Lower leg skin (tissue), 4 donors: ENCODE results near the gene NPR2. TPM values are rescaled to one million over a fixed set of nuclear protein-coding genes. Genes with fewer than 3 reads are reported as not detected.

Source experiments
- DNase-seq, 2 donors: peaks; one replicate each; pipeline ENCODE4 v3.0.0-alpha.2; 2019; ENCODE audit warnings: low spot score in 2 of 2
- H3K4me3 ChIP-seq: fragments of 200-600 bp; sonication (generic); 2 replicates; pipeline ENCODE4 v1.5.1; 2017; ENCODE audit warnings: mild to moderate bottlenecking, low read depth; ENCODE audit not compliant: poor library complexity, severe bottlenecking
- POLR2A ChIP-seq, 2 donors: fragments of 450-650 bp; IDR thresholded peaks; one replicate each; pipeline ENCODE4 v1.6.1; 2016 to 2017; ENCODE audit warnings: antibody characterized with exemption in 2 of 2, mild to moderate bottlenecking in 1 of 2, moderate library complexity in 1 of 2
- WGBS, 2 donors: methylation state at CpG; one replicate each; pipeline ENCODE4 v1.1.5; 2018; 5-methylcytosine and 5-hydroxymethylcytosine counted together
- intact Hi-C: fragments of 100-400 bp; cut with DNase I; formaldehyde crosslinking; loops from one replicate; pipeline ENCODE4 v1.15.0; 2023; ENCODE audit warnings: low total_unique reads
- total RNA-seq, 4 donors: library from RNA; depleted of rRNA; stranded (reverse); fragments of >200 nt; gene quantifications; one replicate each; pipeline ENCODE4 v1.1.0, GENCODE V29; 2016
- TF ChIP-seq, protein P1 (sequence below), 3 donors: fragments of 450-650 bp; IDR thresholded peaks; one replicate each; pipeline ENCODE4 v1.5.1; 2016; ENCODE audit warnings: antibody characterized with exemption in 3 of 3, mild to moderate bottlenecking in 3 of 3, moderate library complexity in 2 of 3

NPR2 gene
- total RNA-seq, 4 donors from 2014 or later, result 12.2 to 20.4 (median 18.8) TPM

DNA sequence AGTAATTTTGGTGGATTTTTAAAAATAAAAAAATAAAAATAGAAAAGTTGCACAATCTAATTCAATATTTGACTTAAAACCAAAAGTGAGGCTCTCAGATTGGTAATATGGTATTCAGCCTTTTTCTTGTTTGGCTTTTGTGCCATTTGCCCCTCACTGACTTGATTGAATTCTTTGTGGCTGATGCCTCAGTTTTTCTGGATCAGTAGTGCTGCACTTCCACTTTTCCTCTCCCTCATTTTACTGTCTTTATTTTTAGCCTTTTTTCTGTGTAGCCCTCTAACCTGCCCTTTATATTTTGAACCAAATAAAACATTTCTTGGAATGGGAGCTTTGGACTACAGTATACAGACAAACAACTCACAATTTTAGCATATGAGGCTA, 33.5 kb upstream of the NPR2 start:
- TF ChIP-seq, protein P1, sequence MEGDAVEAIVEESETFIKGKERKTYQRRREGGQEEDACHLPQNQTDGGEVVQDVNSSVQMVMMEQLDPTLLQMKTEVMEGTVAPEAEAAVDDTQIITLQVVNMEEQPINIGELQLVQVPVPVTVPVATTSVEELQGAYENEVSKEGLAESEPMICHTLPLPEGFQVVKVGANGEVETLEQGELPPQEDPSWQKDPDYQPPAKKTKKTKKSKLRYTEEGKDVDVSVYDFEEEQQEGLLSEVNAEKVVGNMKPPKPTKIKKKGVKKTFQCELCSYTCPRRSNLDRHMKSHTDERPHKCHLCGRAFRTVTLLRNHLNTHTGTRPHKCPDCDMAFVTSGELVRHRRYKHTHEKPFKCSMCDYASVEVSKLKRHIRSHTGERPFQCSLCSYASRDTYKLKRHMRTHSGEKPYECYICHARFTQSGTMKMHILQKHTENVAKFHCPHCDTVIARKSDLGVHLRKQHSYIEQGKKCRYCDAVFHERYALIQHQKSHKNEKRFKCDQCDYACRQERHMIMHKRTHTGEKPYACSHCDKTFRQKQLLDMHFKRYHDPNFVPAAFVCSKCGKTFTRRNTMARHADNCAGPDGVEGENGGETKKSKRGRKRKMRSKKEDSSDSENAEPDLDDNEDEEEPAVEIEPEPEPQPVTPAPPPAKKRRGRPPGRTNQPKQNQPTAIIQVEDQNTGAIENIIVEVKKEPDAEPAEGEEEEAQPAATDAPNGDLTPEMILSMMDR (IDR thresholded peaks at IDR 0.05), result no peak
- TF ChIP-seq POLR2A (IDR thresholded peaks at IDR 0.05), result no peak
- intact Hi-C loops, result no loop called here
- H3K4me3 ChIP-seq, result no peak overlapping the region
- DNase-seq, result no peak

DNA sequence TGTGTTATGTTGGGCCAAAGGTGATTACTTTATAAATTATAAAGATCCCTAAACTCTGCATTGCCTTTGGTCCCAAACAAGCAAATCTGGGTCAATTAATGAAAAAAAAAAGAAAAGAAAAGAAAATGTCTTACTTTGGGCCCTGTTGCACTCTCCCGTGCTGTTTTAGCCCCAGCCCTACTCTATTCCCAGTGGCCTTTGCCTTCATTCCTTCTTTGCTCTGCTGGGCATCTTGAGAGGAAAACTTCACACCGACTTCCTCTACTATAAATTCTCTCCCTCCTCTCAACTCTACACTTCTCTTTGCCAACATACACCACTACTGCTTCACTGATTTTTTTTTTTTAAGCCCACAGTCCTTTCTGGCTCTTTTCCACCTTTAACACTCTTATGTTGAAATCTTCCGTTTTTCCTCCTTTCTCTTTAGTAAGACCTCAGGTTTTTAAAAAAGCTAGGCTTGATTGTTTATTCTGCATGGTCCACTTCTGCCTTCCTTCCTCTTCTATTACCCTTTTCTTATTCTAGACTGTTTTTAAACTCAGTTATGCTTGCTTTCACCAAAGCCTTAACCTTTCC, 32.8 kb upstream of the NPR2 start:
- no peak for TF ChIP-seq POLR2A (IDR thresholded peaks at IDR 0.05)
- TF ChIP-seq, protein P1 (IDR thresholded peaks at IDR 0.05), result no peak
- no peak overlapping the region for H3K4me3 ChIP-seq
- 56 to 60% methylated on average over 3 of the region's 3 CpGs for WGBS, 2 donors
- no peak for DNase-seq
- intact Hi-C loops, result no loop called here

DNA sequence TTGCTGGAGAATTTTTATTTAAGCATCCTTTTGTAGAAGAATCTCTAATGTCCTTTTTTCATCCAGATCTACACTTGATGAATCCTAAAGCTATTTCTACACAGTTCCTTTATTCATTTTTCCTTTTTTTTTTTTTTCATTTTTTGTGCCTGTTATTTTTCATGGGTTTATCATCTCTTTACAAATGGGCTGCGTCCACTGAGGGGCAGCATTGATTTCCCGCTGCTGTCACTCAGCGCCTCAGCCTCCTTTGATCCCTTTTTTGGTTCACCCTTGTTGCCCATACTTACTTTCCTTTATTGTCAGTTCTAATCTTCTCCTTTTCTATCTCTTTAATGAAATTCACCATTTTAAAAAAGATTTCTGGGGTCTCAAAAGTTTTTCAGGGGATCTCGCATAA, 31.6 kb upstream of the NPR2 start:
- intact Hi-C loops, result no loop called here
- TF ChIP-seq, protein P1 (IDR thresholded peaks at IDR 0.05), result no peak
- no peak for TF ChIP-seq POLR2A (IDR thresholded peaks at IDR 0.05)
- DNase-seq, result no peak
- H3K4me3 ChIP-seq, result no peak overlapping the region
- 95% methylated on average over 4 of the region's 4 CpGs for WGBS, 2 donors

DNA sequence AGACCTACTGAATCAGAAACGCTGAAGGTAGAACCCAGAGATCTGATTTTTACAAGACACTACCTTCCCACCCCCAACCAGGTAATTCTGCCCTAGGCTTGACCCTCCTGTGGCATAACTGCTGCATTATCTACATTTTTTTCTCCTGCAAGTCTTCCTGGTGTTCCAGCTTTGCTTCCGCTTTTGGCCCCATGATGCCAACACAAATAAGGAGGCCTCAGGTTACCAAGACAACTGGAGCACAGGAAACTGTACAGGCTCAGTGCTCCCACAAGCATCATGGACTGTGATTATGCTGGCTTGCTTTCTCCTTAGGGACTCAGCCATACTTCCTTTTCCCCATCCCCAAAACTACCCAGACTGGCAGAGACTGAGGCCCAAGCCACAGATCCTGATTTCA, 30.7 kb upstream of the NPR2 start:
- no peak overlapping the region for H3K4me3 ChIP-seq
- DNase-seq, result no peak
- no peak for TF ChIP-seq POLR2A (IDR thresholded peaks at IDR 0.05)
- TF ChIP-seq, protein P1 (IDR thresholded peaks at IDR 0.05), result no peak
- intact Hi-C loops, result no loop called here
- 79 to 91% methylated on average over 2 of the region's 2 CpGs for whole genome bisulfite sequencing, 2 donors

DNA sequence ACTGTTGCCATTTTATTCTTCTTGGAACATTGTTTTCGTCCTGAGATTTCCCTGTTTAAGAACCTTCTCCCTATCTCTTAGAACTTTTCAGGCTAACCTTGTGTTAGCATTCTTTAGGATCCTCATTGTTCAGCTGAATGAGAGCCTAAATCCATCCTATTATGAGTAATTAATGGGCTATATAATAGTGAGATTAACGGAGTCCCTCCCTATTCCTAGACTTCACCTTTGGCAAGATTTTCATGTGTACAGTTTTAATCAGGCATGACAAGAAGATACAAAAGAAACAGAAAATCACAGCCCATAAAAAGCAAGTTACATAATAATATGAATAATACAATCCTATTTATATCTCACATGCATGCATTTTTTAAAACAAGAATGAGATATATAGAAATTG, 28.2 kb upstream of the NPR2 start:
- intact Hi-C loops, result no loop called here
- TF ChIP-seq POLR2A (IDR thresholded peaks at IDR 0.05), result no peak
- TF ChIP-seq, protein P1 (IDR thresholded peaks at IDR 0.05), result no peak
- 71% methylated on average over 2 of the region's 2 CpGs for whole genome bisulfite sequencing, 2 donors
- H3K4me3 ChIP-seq, result no peak overlapping the region
- DNase-seq, result no peak

DNA sequence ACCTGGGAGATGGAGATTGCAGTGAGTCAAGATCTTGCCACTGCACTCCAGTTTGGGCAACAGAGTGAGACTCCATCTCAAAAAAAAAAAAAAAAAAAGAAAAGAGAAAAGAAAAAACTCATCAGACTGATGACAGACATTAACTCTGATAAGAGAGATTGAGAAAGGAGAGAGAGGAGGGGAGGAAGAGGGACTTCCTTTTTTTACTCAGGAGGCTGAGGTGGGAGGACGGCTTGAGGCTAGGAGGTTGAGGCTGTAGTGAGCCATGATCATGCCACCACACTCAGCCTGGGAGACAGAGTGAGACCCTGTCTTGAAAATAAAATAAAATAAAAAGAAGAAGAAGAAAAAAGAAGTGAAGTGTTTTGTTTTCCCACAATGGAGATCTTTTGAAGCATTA, 27.6 kb upstream of the NPR2 start:
- H3K4me3 ChIP-seq, result no peak overlapping the region
- DNase-seq, result no peak
- TF ChIP-seq, protein P1 (IDR thresholded peaks at IDR 0.05), result no peak
- no peak for TF ChIP-seq POLR2A (IDR thresholded peaks at IDR 0.05)
- WGBS, 2 donors, result 97 to 100% methylated on average over 1 of the region's 1 CpG
- intact Hi-C loops, result no loop called here
